SK-N-SH treated with all-trans-retinoic acid at 6 μM for 48 hours (cell line): Measurements from ENCODE around the gene ANTXR2.

ENCODE experiments used
- ARNTL ChIP-seq: fragments of 450-650 bp; formaldehyde crosslinking; IDR thresholded peaks from 2 replicates; pipeline ENCODE4 v1.5.0; 2020; ENCODE audit warnings: low read depth, mild to moderate bottlenecking, moderate library complexity, borderline replicate concordance
- CREB5 ChIP-seq: fragments of 250-450 bp; sonication (Bioruptor Pico); IDR thresholded peaks from 2 replicates; pipeline ENCODE4 v1.5.1; 2020; ENCODE audit warnings: low read depth, mild to moderate bottlenecking, moderate library complexity
- ESRRG ChIP-seq: fragments of 250-450 bp; sonication (Bioruptor Pico); IDR thresholded peaks from 2 replicates; pipeline ENCODE4 v1.6.1; 2021; ENCODE audit warnings: mild to moderate bottlenecking
- ISL1 ChIP-seq: fragments of 250-450 bp; sonication (Bioruptor Pico); IDR thresholded peaks from 2 replicates; pipeline ENCODE4 v2.1.2; 2022; ENCODE audit warnings: mild to moderate bottlenecking, moderate library complexity
- RARB ChIP-seq: fragments of 250-450 bp; sonication (Bioruptor Pico); IDR thresholded peaks from 2 replicates; pipeline ENCODE4 v1.8.0; 2021; ENCODE audit warnings: mild to moderate bottlenecking, moderate library complexity
- TCF4 ChIP-seq: fragments of 250-450 bp; sonication (Bioruptor Pico); IDR thresholded peaks from 2 replicates; pipeline ENCODE4 v1.8.0; 2021; ENCODE audit warnings: mild to moderate bottlenecking, moderate library complexity, borderline replicate concordance
- ZC3H10 ChIP-seq: fragments of 250-450 bp; sonication (Bioruptor Pico); IDR thresholded peaks from 2 replicates; pipeline ENCODE4 v1.5.1; 2021; ENCODE audit warnings: mild to moderate bottlenecking, moderate library complexity
- ZFP30 ChIP-seq: fragments of 450-650 bp; formaldehyde crosslinking; IDR thresholded peaks from 2 replicates; pipeline ENCODE4 v1.5.0; 2022; ENCODE audit warnings: mild to moderate bottlenecking, moderate library complexity
- ZNF8 ChIP-seq: fragments of 450-650 bp; formaldehyde crosslinking; IDR thresholded peaks from 2 replicates; pipeline ENCODE4 v1.5.0; 2020; ENCODE audit warnings: mild to moderate bottlenecking, moderate library complexity
- TF ChIP-seq, protein P1 (sequence below): fragments of 250-450 bp; sonication (Bioruptor Pico); IDR thresholded peaks from 2 replicates; pipeline ENCODE4 v1.8.0; 2020; ENCODE audit warnings: mild to moderate bottlenecking, moderate library complexity, borderline replicate concordance
- TF ChIP-seq, protein P2 (sequence below): fragments of 250-450 bp; sonication (Bioruptor Pico); IDR thresholded peaks from 2 replicates; pipeline ENCODE4 v1.5.0; 2020; ENCODE audit warnings: mild to moderate bottlenecking, moderate library complexity

GRCh38 chr4:80082693-80083092 lies 9.7 kb upstream of the ANTXR2 start:
- TF ChIP-seq ZNF8 (no peak), ISL1 (CRISPR knock-in tag) (no peak), ARNTL (CRISPR knock-in tag) (no peak), TCF4 (CRISPR knock-in tag) (no peak), ZC3H10 (CRISPR knock-in tag) (no peak), ZFP30 (no peak), RARB (CRISPR knock-in tag) (no peak), CREB5 (no peak), ESRRG (CRISPR knock-in tag) (no peak)
- TF ChIP-seq, protein P1, sequence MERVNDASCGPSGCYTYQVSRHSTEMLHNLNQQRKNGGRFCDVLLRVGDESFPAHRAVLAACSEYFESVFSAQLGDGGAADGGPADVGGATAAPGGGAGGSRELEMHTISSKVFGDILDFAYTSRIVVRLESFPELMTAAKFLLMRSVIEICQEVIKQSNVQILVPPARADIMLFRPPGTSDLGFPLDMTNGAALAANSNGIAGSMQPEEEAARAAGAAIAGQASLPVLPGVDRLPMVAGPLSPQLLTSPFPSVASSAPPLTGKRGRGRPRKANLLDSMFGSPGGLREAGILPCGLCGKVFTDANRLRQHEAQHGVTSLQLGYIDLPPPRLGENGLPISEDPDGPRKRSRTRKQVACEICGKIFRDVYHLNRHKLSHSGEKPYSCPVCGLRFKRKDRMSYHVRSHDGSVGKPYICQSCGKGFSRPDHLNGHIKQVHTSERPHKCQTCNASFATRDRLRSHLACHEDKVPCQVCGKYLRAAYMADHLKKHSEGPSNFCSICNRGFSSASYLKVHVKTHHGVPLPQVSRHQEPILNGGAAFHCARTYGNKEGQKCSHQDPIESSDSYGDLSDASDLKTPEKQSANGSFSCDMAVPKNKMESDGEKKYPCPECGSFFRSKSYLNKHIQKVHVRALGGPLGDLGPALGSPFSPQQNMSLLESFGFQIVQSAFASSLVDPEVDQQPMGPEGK (CRISPR knock-in tag) = no peak
- TF ChIP-seq, protein P2, sequence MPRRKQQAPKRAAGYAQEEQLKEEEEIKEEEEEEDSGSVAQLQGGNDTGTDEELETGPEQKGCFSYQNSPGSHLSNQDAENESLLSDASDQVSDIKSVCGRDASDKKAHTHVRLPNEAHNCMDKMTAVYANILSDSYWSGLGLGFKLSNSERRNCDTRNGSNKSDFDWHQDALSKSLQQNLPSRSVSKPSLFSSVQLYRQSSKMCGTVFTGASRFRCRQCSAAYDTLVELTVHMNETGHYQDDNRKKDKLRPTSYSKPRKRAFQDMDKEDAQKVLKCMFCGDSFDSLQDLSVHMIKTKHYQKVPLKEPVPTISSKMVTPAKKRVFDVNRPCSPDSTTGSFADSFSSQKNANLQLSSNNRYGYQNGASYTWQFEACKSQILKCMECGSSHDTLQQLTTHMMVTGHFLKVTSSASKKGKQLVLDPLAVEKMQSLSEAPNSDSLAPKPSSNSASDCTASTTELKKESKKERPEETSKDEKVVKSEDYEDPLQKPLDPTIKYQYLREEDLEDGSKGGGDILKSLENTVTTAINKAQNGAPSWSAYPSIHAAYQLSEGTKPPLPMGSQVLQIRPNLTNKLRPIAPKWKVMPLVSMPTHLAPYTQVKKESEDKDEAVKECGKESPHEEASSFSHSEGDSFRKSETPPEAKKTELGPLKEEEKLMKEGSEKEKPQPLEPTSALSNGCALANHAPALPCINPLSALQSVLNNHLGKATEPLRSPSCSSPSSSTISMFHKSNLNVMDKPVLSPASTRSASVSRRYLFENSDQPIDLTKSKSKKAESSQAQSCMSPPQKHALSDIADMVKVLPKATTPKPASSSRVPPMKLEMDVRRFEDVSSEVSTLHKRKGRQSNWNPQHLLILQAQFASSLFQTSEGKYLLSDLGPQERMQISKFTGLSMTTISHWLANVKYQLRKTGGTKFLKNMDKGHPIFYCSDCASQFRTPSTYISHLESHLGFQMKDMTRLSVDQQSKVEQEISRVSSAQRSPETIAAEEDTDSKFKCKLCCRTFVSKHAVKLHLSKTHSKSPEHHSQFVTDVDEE (CRISPR knock-in tag) = no peak
